ENCODE data around the gene TMEM247. TPM values are rescaled to one million over a fixed set of nuclear protein-coding genes. Genes with fewer than 3 reads are reported as not detected.

The TMEM247 gene
- total RNA-seq, 1 donor from 2014 or later = not detected

GRCh38 chr2:46528880-46529279 is 49.5 kb downstream of the TMEM247 start:
- Mint-ChIP-seq H3K4me1 (no peaks in the 10 kb centered on the region), H3K9me3 (no peaks in the 10 kb centered on the region), H3K36me3 (ENCODE audit: low read depth) (no peaks in the 10 kb centered on the region), H3K27ac (ENCODE audit: unreplicated experiment) (no peak overlapping the region), H3K27me3 (ENCODE audit: low read depth) (no peaks in the 10 kb centered on the region), H3K4me3 (no peak overlapping the region)
- DNase-seq (ENCODE audit: low read depth, low spot score) = no peak
- TF ChIP-seq CTCF (conservative IDR thresholded peaks at IDR 0.05) = no peak

GRCh38 chr2:46530639-46531038 is 51.3 kb downstream of the TMEM247 start:
- no peaks in the 10 kb centered on the region for H3K4me1 Mint-ChIP-seq
- DNase-seq (ENCODE audit: low read depth, low spot score) = no peak
- H3K9me3 Mint-ChIP-seq = no peaks in the 10 kb centered on the region
- no peak overlapping the region for H3K27ac Mint-ChIP-seq (ENCODE audit: unreplicated experiment)
- H3K4me3 Mint-ChIP-seq = no peak overlapping the region
- no peaks in the 10 kb centered on the region for H3K27me3 Mint-ChIP-seq (ENCODE audit: low read depth)
- no peak for TF ChIP-seq CTCF (conservative IDR thresholded peaks at IDR 0.05)
- no peaks in the 10 kb centered on the region for H3K36me3 Mint-ChIP-seq (ENCODE audit: low read depth)

GRCh38 chr2:46531863-46532262 is 52.5 kb downstream of the TMEM247 start:
- TF ChIP-seq CTCF (conservative IDR thresholded peaks at IDR 0.05) = no peak
- no peaks in the 10 kb centered on the region for H3K4me1 Mint-ChIP-seq
- no peaks in the 10 kb centered on the region for H3K36me3 Mint-ChIP-seq (ENCODE audit: low read depth)
- H3K9me3 Mint-ChIP-seq = no peaks in the 10 kb centered on the region
- no peak for DNase-seq (ENCODE audit: low read depth, low spot score)
- no peak overlapping the region for H3K27ac Mint-ChIP-seq (ENCODE audit: unreplicated experiment)
- no peak overlapping the region for H3K4me3 Mint-ChIP-seq
- no peaks in the 10 kb centered on the region for H3K27me3 Mint-ChIP-seq (ENCODE audit: low read depth)

Other genes starting within 250 kb of the TMEM247 start
- gene EPAS1, start 182.2 kb upstream of the TMEM247 start, total RNA-seq = 0.14 and 0.27 TPM in 2 replicates
- gene RHOQ, start 62.9 kb downstream of the TMEM247 start, total RNA-seq = 50.1 and 51.7 TPM in 2 replicates
- 6.9 and 11.5 TPM in 2 replicates for gene ATP6V1E2, start 63.0 kb downstream of the TMEM247 start, total RNA-seq
- 38.1 and 40.4 TPM in 2 replicates for gene PIGF, start 137.5 kb downstream of the TMEM247 start, total RNA-seq
- 14.1 and 14.8 TPM in 2 replicates for gene CRIPT, start 137.7 kb downstream of the TMEM247 start, total RNA-seq
- gene SOCS5, start 219.7 kb downstream of the TMEM247 start, total RNA-seq = 14.7 and 15.6 TPM in 2 replicates

Data from neural crest cell (in vitro differentiated cells).